HG03060 (cell line): ENCODE measurements around the gene LARGE2.

Source experiments
- ATAC-seq: cut with Tn5 transposase; IDR thresholded peaks from one replicate; pipeline ENCODE4 v1.9.1; 2021; ENCODE audit warnings: low read depth, moderate number of reproducible peaks; ENCODE audit not compliant: unreplicated experiment

Gene LARGE2

GRCh38 chr11:45947885-45948284, 25.4 kb downstream of the LARGE2 start:
- no peak for ATAC-seq

- no peak for ATAC-seq
Observed at GRCh38 chr11:45948356-45948755, 25.9 kb downstream of the LARGE2 start.

GRCh38 chr11:45949992-45950407, 27.5 kb downstream of the LARGE2 start:
- no peak for ATAC-seq

- ATAC-seq, result no peak
Observed at GRCh38 chr11:45959851-45960250, 37.4 kb downstream of the LARGE2 start.

GRCh38 chr11:45960387-45961095, 38.1 kb downstream of the LARGE2 start:
- no peak for ATAC-seq

GRCh38 chr11:45961751-45962240, 39.3 kb downstream of the LARGE2 start:
- no peak for ATAC-seq

GRCh38 chr11:45964911-45965389, 42.5 kb downstream of the LARGE2 start:
- no peak for ATAC-seq

- ATAC-seq, result no peak
Observed at GRCh38 chr11:45967506-45967905, 45.0 kb downstream of the LARGE2 start.

GRCh38 chr11:45968901-45969300, 46.4 kb downstream of the LARGE2 start:
- ATAC-seq, result no peak

GRCh38 chr11:45973601-45974000, 51.1 kb downstream of the LARGE2 start:
- ATAC-seq, result no peak

GRCh38 chr11:45974806-45975205, 52.4 kb downstream of the LARGE2 start:
- no peak for ATAC-seq
